GM06990 (cell line): Measurements from ENCODE around the gene ZNF579.

Source experiments
- DNase-seq: peaks from one replicate; pipeline ENCODE4 v3.0.0-alpha.2; 2011; ENCODE audit not compliant: insufficient read length; ENCODE audit errors: extremely low read depth
- H3K27me3 ChIP-seq: replicated peaks from 2 replicates; pipeline ENCODE4 v1.6.0; 2011; ENCODE audit warnings: low read length; ENCODE audit not compliant: control insufficient read depth, insufficient read depth
- H3K36me3 ChIP-seq: 2 replicates; pipeline ENCODE4 v1.5.1; 2011; ENCODE audit warnings: low read length; ENCODE audit not compliant: control insufficient read depth, insufficient read depth
- H3K4me3 ChIP-seq: replicated peaks from 2 replicates; pipeline ENCODE4 v1.5.1; 2011; ENCODE audit warnings: low read depth, mild to moderate bottlenecking, control low read depth, low read length
- CTCF ChIP-seq: IDR thresholded peaks from 2 replicates; pipeline ENCODE4 v1.5.1; 2011; ENCODE audit warnings: low read length, control low read depth, mild to moderate bottlenecking, inconsistent platforms; ENCODE audit not compliant: insufficient read depth, poor library complexity, severe bottlenecking

The ZNF579 gene

DNA sequence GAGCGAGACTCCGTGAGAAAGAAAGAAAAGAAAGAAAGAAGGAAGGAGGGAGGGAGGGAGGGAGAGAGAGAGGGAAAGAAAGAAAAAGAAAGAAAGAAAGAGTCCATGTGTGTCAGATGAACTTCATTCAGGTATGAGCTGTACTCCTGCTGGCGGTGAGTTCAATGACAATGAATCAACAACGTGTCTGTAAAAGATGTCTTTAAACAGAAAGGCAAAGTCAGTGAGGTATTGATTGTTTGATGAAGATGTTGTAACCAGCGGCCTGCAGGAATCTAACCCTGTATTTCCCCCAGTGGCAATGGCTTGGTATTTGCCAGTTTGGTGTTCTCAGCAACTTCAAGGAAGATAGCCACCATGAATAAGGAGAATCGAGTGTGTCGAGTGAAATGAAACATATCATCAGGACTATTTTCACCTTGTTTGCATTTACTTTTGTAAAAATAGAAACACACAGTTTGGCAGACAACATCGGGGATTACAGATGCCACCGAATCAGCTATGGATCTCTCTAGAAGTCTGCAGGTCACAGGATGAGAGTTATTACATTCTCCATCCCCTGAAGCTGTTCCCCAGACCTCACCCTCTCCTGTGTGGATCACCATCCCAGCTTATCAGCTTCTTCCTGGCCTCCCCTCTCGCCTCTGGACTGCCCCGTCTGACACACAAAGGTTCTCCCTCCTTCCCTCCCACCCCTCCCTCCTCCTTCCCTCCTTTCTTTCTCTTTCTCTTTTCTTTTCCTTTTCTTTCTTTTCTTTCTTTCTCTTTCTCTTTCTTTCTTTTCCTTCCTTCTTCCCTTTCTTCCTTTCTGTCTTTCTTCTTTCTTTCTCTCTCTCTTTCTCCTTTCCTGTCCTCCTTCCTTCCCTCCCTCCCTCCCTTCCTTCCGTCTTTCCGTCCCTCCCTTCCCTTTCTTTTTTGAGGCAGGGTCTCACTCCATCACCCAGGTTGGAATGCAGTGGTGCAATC is 27.1 kb downstream of the ZNF579 start:
- H3K36me3 ChIP-seq: no peaks in the 10 kb centered on the region
- no peaks in the 10 kb centered on the region; the same call in 1 of the 2 replicates for H3K27me3 ChIP-seq
- TF ChIP-seq CTCF: no peak

DNA sequence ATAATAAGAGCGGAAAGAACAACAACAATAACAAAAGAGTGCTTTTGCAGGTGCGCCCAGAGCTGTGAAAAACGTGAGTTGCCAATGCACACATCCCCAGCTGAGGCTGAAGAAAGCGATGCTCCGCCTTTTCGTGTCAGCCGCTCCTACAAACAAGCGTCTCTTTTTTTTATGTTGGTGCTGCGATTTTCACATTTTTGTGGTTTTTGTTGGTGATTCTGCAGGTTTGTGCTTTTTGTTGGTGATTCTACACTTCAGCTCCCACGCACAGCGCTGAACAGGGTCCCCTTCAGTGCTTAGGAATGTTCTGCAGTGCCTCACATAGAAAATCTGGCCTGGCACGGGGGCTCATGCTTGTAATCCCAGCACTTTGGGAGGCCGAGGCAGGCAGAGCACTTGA is 28.0 kb downstream of the ZNF579 start:
- H3K27me3 ChIP-seq: no peaks in the 10 kb centered on the region; the same call in 1 of the 2 replicates
- no peak for TF ChIP-seq CTCF
- no peak overlapping the region for H3K4me3 ChIP-seq
- no peak for DNase-seq
- no peaks in the 10 kb centered on the region for H3K36me3 ChIP-seq

More for the DNA sequence above, 27.1 kb downstream of the ZNF579 start:
- DNase-seq: no peak
- no peak overlapping the region for H3K4me3 ChIP-seq

DNA sequence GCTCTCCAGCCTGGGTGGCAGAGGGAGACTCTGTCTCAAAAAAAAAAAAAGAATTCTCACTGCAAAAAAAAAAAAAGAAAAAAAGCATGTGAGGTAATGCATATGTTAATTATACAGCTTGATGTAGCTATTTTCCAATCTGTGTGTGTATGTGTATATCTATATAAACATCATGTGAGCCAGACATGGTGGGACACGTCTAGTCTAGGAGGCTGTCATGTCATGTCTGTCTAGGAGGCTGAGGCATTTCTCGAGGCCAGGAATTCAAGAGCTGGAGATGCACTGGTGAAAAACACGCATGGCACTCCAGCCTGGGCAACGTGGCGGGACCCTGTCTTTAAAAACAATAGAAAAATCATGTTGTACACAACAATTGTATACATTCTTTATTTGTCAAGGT is 28.4 kb downstream of the ZNF579 start:
- DNase-seq: no peak
- Histone ChIP-seq H3K36me3 (no peaks in the 10 kb centered on the region), H3K4me3 (no peak overlapping the region), H3K27me3 (peaks cover 2% of the 10 kb centered on the region; the same call in 1 of the 2 replicates)
- TF ChIP-seq CTCF: no peak

DNA sequence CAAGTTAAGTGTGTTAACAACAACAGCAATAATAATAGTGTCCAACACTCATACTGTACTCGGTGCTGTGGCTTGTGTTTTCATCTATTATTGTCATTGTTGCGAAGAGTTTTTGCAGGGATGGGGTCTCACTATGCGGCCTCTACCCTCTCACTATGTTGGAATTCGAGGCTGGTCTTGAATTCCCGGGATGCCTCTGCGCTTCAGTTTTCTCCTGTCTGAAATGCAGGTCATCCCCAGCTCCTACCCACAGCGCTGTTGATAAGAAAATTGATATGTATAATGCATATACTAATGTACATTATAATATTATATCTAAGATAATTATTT is 30.4 kb downstream of the ZNF579 start:
- TF ChIP-seq CTCF: no peak
- no peak for DNase-seq
- Histone ChIP-seq H3K27me3 (peaks cover 2% of the 10 kb centered on the region; the same call in 1 of the 2 replicates), H3K36me3 (no peaks in the 10 kb centered on the region), H3K4me3 (no peak overlapping the region)

GRCh38 chr19:55549500-55550320 is 30.9 kb downstream of the ZNF579 start:
- Histone ChIP-seq H3K4me3 (no peak overlapping the region), H3K36me3 (no peaks in the 10 kb centered on the region), H3K27me3 (peaks cover 2% of the 10 kb centered on the region; the same call in 1 of the 2 replicates)
- no peak for TF ChIP-seq CTCF
- no peak for DNase-seq
